ENCODE measurements around the gene UTP14C. TPM values are rescaled to one million over a fixed set of nuclear protein-coding genes. Genes with fewer than 3 reads are reported as not detected.

UTP14C gene
- total and polyA plus RNA-seq, 2 experiments from 2014 or later = 11.4 to 22.9 TPM

GRCh38 chr13:51978796-51979556 is 45.5 kb upstream of the UTP14C start (continued):
- TF ChIP-seq NANOG (IDR thresholded peaks at IDR 0.05; ENCODE audit: borderline replicate concordance) = no peak
- no peak for TF ChIP-seq STAT1 (IDR thresholded peaks at IDR 0.05; ENCODE audit: unreplicated experiment)

- H3K9me2 ChIP-seq (ENCODE audit: insufficient read depth) = no peaks in the 10 kb centered on the region
- no peaks in the 10 kb centered on the region; the same call in 1 of the 2 replicates for H4K20me1 ChIP-seq (replicated peaks; ENCODE audit: insufficient read depth)
- H2AFZ ChIP-seq = no peak overlapping the region
- Mint-ChIP-seq H3K27ac (no peak overlapping the region), H3K36me3 (ENCODE audit: low read depth) (no peaks in the 10 kb centered on the region), H3K27me3 (ENCODE audit: insufficient read depth, low read depth, poor library complexity) (no peaks in the 10 kb centered on the region), H3K9me3 (no peaks in the 10 kb centered on the region; the same call in 2 of the 3 replicates), H3K4me3 (no peak overlapping the region), H3K4me1 (peaks cover 4% of the 10 kb centered on the region)
- H3K36me3 ChIP-seq (ENCODE audit: insufficient read depth) = no peaks in the 10 kb centered on the region
- no peaks in the 10 kb centered on the region for H3K79me2 ChIP-seq (replicated peaks; ENCODE audit: insufficient read depth)
- DNase-seq (ENCODE audit: low spot score) (no peak), ATAC-seq (no peak)
- no peak for TF ChIP-seq EZH2 (IDR thresholded peaks at IDR 0.05; ENCODE audit: low read depth, unreplicated experiment)
- no peak for TF ChIP-seq ZNF114 (CRISPR knock-in tag; IDR thresholded peaks at IDR 0.05)
- TF ChIP-seq JUNB (IDR thresholded peaks at IDR 0.05; ENCODE audit: unreplicated experiment) = no peak
- TF ChIP-seq REST (IDR thresholded peaks at IDR 0.05; ENCODE audit: unreplicated experiment) = no peak
- no peak for TF ChIP-seq ETS1 (IDR thresholded peaks at IDR 0.05)
- TF ChIP-seq EZH2phosphoT487 (IDR thresholded peaks at IDR 0.05; ENCODE audit: unreplicated experiment) = no peak
- no peak for TF ChIP-seq POLR2AphosphoS5 (IDR thresholded peaks at IDR 0.05; ENCODE audit: low read depth)
- no peak for TF ChIP-seq ZNF462 (CRISPR knock-in tag; IDR thresholded peaks at IDR 0.05)
- TF ChIP-seq NANOG (IDR thresholded peaks at IDR 0.05; ENCODE audit: borderline replicate concordance) = no peak
- no peak for TF ChIP-seq CREB1 (CRISPR knock-in tag; IDR thresholded peaks at IDR 0.05; ENCODE audit: low read depth)
- no peak for TF ChIP-seq ZNF331 (CRISPR knock-in tag; IDR thresholded peaks at IDR 0.05; ENCODE audit: low read depth)
- TF ChIP-seq STAT1 (IDR thresholded peaks at IDR 0.05; ENCODE audit: unreplicated experiment) = no peak
- no peak overlapping the region for H3K27ac ChIP-seq (ENCODE audit: low read depth)
- no peak overlapping the region for H3K4me2 ChIP-seq
- no peaks in the 10 kb centered on the region for H3K27me3 ChIP-seq (ENCODE audit: insufficient read depth)
- H3K4me3 ChIP-seq = no peak overlapping the region
- peaks cover 7% of the 10 kb centered on the region; the same call in 1 of the 2 replicates for H3K4me1 ChIP-seq (ENCODE audit: insufficient read depth)
- H3F3A ChIP-seq (replicated peaks; ENCODE audit: low read depth) = no peaks in the 10 kb centered on the region
Observed at GRCh38 chr13:51980908-51981307, 43.6 kb upstream of the UTP14C start.
